DMS53 (cell line): ENCODE results near the gene PEF1.

Source experiments
- DNase-seq: peaks from one replicate; lab custom pipeline; 2025; lab: John Stamatoyannopoulos, UW

Gene PEF1

GRCh38 chr1:31653717-31654473 lies 9.2 kb upstream of the PEF1 start:
- DNase-seq, result no peak

GRCh38 chr1:31652891-31653499 lies 8.3 kb upstream of the PEF1 start:
- DNase-seq, result no peak

- peak; percentile 47 for DNase-seq
Measured at GRCh38 chr1:31651766-31652165, 7.1 kb upstream of the PEF1 start.

DNA sequence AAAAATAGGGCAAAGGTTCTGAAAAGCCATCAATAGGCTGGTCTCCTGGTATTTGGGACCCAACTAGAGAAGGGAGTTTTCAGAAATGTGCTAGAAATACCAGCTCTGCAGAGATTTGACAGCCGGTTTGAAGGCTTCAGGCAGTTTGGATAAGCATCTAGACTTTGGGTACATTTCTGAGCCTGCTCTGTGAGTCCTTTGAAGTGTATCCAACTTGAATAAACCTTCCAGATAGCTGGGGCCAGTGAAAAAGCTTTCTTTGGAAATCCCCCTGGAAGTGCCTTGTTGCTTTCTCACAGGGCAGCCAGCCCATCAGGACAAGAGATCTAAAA lies 6.4 kb upstream of the PEF1 start:
- DNase-seq, result no peak

DNA sequence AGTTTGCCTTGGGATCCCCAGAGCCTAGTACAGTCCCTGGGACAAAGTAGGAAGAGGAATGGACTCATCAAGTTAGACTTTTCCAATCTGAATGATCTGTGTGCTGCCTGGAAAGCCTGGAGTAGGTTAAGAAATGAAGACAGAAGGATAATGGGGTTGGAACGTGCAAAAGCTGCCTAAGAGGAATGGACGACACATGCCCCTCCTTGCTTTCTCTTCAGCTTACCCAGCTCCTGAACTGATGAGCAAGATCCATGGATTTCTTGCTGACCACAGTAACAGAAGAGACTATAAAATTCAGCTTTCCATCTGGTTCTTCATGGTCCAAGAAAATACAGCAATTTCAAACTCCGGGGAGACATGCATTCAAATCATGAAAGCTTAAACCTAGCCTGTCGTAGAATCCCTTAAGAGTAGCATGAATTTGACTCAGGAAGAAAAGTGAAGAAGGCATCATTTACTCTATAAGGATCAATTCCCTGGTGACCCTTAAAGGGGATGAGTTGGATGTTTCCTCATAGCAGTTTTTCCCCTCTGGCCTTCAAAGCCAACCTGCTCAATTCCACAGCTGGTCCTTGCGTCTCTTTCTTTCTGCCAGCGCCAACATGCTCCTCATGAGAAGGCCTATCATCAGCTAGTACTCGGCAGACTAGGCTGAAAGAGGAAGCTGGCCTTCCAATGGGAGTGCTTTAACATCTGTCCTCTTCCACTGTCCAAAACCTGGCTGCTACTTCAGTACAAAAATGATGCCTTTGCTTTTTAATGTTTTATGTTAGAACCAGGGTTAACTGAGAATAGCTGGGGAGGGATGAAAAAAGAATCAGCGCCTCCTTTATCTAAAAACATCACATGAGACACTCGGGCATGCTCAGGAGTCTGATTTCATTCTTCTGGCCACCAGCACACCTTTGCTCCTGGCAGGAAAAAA lies 5.7 kb upstream of the PEF1 start:
- no peak for DNase-seq

DNA sequence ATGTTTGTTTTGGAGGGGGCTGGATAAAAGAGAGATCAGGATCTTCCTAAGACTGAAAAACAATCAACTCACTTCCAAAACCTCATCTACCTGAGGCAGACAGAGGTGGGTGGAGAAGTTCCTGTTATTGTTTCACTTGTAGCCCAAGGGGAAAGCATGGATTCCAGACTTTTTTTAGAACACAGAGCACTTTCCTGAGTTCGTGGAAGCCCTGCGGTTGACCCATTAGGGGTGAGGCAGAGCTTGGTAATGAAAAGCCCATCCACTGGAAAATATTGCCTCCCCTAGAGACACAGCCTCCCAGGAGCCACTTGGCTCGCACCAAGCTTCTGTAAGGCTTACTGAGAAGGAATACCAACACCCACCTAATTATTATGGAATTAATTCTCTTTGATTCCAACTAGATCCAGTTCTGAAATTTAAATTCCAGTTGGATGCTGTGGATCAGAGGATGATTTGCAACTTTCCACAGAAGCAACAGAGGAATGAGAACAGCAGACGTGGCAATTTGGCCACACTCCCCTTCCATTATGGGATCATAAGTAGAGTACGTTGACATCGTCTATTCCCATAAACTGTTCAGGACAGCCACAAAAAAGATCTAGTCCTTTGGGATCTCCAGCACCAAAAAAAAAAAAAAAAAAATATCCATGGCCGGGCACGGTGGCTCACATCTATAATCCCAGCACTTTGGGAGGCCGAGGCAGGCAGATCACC lies 4.1 kb upstream of the PEF1 start:
- no peak for DNase-seq

DNA sequence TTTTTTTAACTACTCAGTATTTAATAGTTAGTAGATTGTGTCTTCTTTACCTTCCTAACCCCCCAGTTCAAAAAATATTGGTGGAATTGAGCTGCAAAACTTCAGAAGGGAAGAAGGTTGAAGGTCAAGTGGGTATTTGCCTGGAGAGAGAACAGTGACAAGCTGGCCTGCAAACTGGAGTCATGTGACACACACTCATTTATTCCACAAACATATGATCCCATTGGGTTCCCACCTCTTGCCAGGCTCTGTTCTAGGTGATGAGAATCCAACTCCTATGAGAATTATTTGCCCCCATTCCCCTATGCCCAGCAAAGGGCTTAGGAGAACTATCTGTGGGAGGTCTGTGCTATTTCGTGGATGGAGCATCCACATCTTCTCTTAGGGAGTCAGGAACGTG lies 3.5 kb upstream of the PEF1 start:
- peak; percentile 78 for DNase-seq

GRCh38 chr1:31647106-31647505 lies 2.4 kb upstream of the PEF1 start:
- no peak for DNase-seq

DNA sequence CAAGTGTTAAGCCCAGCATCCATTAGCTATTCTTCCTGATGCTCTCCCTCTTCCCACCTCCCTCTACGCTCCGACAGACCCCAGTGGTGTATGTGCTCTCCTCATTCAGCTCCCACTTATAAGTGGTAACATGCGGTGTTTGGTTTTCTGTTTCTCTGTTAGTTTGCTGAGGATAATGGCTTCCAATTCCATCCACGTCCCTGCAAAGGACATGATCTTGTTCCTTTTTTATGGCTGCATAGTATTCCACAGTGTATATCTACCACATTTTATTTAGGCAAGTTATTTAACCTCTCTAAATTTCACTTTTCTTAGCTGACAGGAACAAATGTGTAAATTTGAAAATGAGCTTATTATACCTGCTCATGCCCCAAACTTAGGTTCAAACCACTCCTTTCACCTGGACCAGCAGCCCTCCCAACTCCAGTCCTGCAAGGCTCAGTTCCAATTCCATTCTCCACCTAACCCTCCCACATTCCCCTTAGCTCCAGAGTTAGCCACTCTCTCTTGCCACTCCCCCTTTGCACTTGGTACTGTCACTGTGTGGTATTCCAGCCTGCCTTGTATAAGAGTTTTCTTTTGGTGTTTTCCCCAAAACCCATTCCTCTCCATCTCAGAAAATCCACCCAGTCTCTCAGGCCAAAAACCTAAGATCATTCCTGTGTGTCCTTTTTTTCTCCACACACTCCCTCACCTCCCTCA lies 1.7 kb upstream of the PEF1 start:
- DNase-seq, result no peak

GRCh38 chr1:31645274-31645568 lies 545 bp upstream of the PEF1 start:
- no peak for DNase-seq

GRCh38 chr1:31643976-31644559 lies 608 bp downstream of the PEF1 start:
- DNase-seq, result no peak

DNA sequence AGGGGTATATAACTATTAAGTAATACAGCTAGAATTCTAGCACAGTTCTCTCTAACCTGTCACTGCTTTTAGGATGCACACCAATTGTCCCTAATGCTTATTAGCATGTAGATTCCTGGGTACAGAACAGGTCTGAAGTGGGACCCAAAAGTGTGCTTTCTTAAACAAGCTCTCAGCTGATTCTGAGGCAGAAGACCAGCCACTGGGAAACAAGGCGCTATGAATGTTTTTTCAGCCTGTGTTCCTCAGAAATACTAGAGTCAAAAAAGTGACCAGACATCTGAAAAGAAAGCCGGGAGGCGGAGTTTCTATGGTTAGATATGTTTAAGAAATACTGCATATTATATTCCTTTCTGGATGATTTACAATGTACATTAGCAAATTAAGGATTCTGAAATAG lies 1.8 kb downstream of the PEF1 start:
- DNase-seq, result no peak

- DNase-seq, result no peak
Measured at GRCh38 chr1:31642366-31642765, 2.3 kb downstream of the PEF1 start.

DNA sequence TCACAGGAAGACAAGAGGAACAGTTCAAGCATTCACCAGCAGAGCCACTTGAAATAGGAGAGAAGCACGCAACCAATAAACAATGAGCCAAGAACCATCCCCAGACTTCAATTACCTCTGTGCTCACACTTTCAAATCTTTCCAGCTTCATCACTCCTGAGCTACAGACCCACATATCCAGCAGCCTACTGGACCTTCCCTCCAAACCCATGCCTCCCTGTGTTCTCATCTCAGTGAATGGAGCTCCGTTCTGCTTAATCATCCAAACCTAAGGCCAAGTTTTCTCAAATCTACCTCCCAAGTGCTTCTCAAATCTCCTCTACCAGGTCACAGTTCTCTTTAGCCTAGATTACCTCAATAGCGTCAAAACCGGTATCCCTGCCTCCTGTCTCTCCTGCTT lies 3.7 kb downstream of the PEF1 start:
- DNase-seq, result no peak

DNA sequence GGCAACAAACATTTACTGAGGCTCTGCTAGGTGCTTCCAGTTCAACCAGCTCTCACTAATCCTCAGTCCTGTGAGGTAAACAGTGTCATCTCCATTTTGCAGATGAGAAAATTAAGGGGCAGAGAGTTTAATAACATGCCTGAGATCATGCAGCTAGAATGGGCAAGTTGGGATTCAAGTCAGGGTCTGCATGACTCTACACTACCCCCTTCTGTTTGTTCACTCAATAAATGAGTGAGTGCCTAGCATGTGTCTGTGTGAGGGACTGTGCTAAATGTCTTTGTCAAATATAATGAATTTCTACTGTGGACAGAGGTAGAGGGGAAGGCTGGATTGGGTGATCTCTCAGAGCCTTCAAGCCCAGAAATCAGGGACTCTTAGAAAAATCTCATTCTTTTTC lies 4.5 kb downstream of the PEF1 start:
- DNase-seq, result no peak

- no peak for DNase-seq
Measured at GRCh38 chr1:31639543-31639942, 5.1 kb downstream of the PEF1 start.

DNA sequence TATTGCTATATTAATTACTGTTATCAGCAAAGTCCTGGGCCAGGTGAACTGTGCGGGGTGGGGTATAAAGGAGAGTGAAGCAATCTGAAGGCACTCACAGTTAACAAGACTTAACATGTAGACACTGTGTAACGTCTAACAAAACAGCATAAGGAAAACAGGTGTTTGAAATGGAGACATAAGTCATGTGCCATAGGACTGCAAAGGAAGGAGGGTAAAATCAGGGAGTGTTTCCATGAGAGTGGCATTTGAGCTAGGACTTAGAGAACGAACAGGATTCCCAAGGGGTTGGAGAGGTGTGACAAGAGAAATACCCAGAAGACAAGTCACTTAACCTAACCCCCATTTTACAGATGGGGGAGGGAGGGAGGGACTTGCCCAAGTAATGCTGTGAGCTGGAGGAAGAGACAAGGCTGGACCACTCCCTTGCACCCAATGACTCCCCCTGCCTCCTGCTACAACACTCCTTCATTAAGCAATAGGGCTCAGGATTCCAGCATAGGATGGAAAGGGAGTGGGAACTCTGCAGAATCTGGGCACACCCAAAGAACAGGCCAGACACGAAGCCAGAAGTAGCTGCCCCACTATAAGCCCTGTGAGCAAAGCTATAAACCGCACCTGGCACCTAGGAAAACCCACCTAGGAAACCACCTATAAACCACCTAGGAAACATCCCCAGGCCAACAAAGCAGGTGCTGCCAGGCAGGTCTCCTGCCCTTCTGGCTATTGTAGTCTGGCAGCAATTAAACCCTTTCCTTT lies 6.6 kb downstream of the PEF1 start:
- DNase-seq, result no peak

GRCh38 chr1:31633117-31633516 lies 11.6 kb downstream of the PEF1 start:
- peak; percentile 76 for DNase-seq

DNA sequence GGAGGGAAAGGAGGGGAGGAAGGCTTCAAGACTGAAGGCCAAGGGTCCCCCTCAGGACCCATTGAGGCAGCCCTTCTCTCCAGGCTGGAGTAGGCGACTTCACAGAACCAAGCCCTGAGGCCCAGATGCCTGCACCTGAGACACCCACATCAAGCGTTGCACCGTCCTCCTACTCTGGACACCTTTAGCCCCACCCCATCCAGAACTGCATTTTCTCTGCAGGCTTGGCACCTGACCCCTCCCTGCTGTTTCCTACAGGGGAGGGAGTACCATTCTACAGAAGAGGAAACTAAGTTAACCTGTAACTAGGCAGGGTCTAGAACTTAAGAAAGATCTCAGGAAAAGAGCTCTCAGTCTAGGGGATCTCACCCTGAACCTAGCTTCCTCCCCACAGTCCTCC lies 12.0 kb downstream of the PEF1 start:
- DNase-seq, result no peak

- no peak for DNase-seq
Measured at GRCh38 chr1:31628931-31629556, 15.6 kb downstream of the PEF1 start.
